ENCODE results near the gene SMPX.
A peak's percentile ranks its signal among the peaks of the same experiment; 100 is the strongest.

SMPX gene

GRCh38 chrX:21757960-21758359 is at the start of gene SMPX:
Gene SMPX, minus strand, starts transcription at chrX:21758116. Its CDS starts 3,826 bp downstream, at chrX:21754290.
- Histone ChIP-seq H3K9ac (ENCODE audit: insufficient read length) (no peak within 1 kb of the TSS), H3K36me3 (ENCODE audit: insufficient read depth, low read length) (no peaks in the 10 kb centered on the region), H3K4me3 (no peak within 1 kb of the TSS), H3K27ac (no peak within 1 kb of the TSS), H3K9me3 (ENCODE audit: low read depth, low read length) (no peaks in the 10 kb centered on the region)
- TF ChIP-seq FOXP2 (optimal IDR thresholded peaks at IDR 0.05; ENCODE audit: control extremely low read depth, extremely low read length, insufficient read depth) (no peak), EZH2 (IDR thresholded peaks at IDR 0.05) (no peak), POLR2AphosphoS5 (IDR thresholded peaks at IDR 0.05; ENCODE audit: borderline replicate concordance, low read depth, low read length) (no peak)
- DNase-seq (ENCODE audit: low read depth, low spot score): no peak

- DNase-seq (ENCODE audit: low read depth, low spot score): no peak
- TF ChIP-seq POLR2AphosphoS5 (IDR thresholded peaks at IDR 0.05; ENCODE audit: borderline replicate concordance, low read depth, low read length) (no peak), EZH2 (IDR thresholded peaks at IDR 0.05) (no peak), FOXP2 (optimal IDR thresholded peaks at IDR 0.05; ENCODE audit: control extremely low read depth, extremely low read length, insufficient read depth) (no peak)
Observed at GRCh38 chrX:21806691-21807090, 48.8 kb upstream of the SMPX start.

GRCh38 chrX:21802839-21803238 is 44.9 kb upstream of the SMPX start:
- H3K9me3 ChIP-seq (ENCODE audit: low read depth, low read length): no peaks in the 10 kb centered on the region
- no peak overlapping the region for H3K4me3 ChIP-seq
- DNase-seq (ENCODE audit: low read depth, low spot score): no peak
- no peak overlapping the region for H3K27ac ChIP-seq
- no peaks in the 10 kb centered on the region for H3K36me3 ChIP-seq (ENCODE audit: insufficient read depth, low read length)
- H3K9ac ChIP-seq (ENCODE audit: insufficient read length): no peak overlapping the region
- TF ChIP-seq FOXP2 (optimal IDR thresholded peaks at IDR 0.05; ENCODE audit: control extremely low read depth, extremely low read length, insufficient read depth): no peak
- TF ChIP-seq POLR2AphosphoS5 (IDR thresholded peaks at IDR 0.05; ENCODE audit: borderline replicate concordance, low read depth, low read length): no peak
- no peak for TF ChIP-seq EZH2 (IDR thresholded peaks at IDR 0.05)

More at GRCh38 chrX:21806691-21807090, 48.8 kb upstream of the SMPX start:
- Histone ChIP-seq H3K9ac (ENCODE audit: insufficient read length) (no peak overlapping the region), H3K36me3 (ENCODE audit: insufficient read depth, low read length) (no peaks in the 10 kb centered on the region), H3K9me3 (ENCODE audit: low read depth, low read length) (no peaks in the 10 kb centered on the region), H3K27ac (no peak overlapping the region), H3K4me3 (no peak overlapping the region)

GRCh38 chrX:21802054-21802670 is 44.2 kb upstream of the SMPX start:
- no peaks in the 10 kb centered on the region for H3K36me3 ChIP-seq (ENCODE audit: insufficient read depth, low read length)
- DNase-seq (ENCODE audit: low read depth, low spot score): no peak
- no peak overlapping the region for H3K9ac ChIP-seq (ENCODE audit: insufficient read length)
- no peaks in the 10 kb centered on the region for H3K9me3 ChIP-seq (ENCODE audit: low read depth, low read length)
- H3K4me3 ChIP-seq: no peak overlapping the region
- H3K27ac ChIP-seq: peak overlapping the region; percentile 11; the same call in 1 of the 2 replicates
- TF ChIP-seq EZH2 (IDR thresholded peaks at IDR 0.05): no peak
- TF ChIP-seq FOXP2 (optimal IDR thresholded peaks at IDR 0.05; ENCODE audit: control extremely low read depth, extremely low read length, insufficient read depth): no peak
- no peak for TF ChIP-seq POLR2AphosphoS5 (IDR thresholded peaks at IDR 0.05; ENCODE audit: borderline replicate concordance, low read depth, low read length)

GRCh38 chrX:21800344-21800770 is 42.4 kb upstream of the SMPX start:
- no peak for TF ChIP-seq EZH2 (IDR thresholded peaks at IDR 0.05)
- TF ChIP-seq POLR2AphosphoS5 (IDR thresholded peaks at IDR 0.05; ENCODE audit: borderline replicate concordance, low read depth, low read length): no peak
- Histone ChIP-seq H3K9ac (ENCODE audit: insufficient read length) (no peak overlapping the region), H3K36me3 (ENCODE audit: insufficient read depth, low read length) (no peaks in the 10 kb centered on the region), H3K9me3 (ENCODE audit: low read depth, low read length) (no peaks in the 10 kb centered on the region), H3K4me3 (no peak overlapping the region), H3K27ac (no peak overlapping the region)
- no peak for DNase-seq (ENCODE audit: low read depth, low spot score)

- no peak overlapping the region for H3K4me3 ChIP-seq
- H3K36me3 ChIP-seq (ENCODE audit: insufficient read depth, low read length): no peaks in the 10 kb centered on the region
- TF ChIP-seq FOXP2 (optimal IDR thresholded peaks at IDR 0.05; ENCODE audit: control extremely low read depth, extremely low read length, insufficient read depth) (no peak), EZH2 (IDR thresholded peaks at IDR 0.05) (no peak), POLR2AphosphoS5 (IDR thresholded peaks at IDR 0.05; ENCODE audit: borderline replicate concordance, low read depth, low read length) (no peak)
- no peaks in the 10 kb centered on the region for H3K9me3 ChIP-seq (ENCODE audit: low read depth, low read length)
- no peak overlapping the region for H3K9ac ChIP-seq (ENCODE audit: insufficient read length)
- H3K27ac ChIP-seq: no peak overlapping the region
- no peak for DNase-seq (ENCODE audit: low read depth, low spot score)
Observed at GRCh38 chrX:21799767-21800166, 41.9 kb upstream of the SMPX start.

- Histone ChIP-seq H3K9ac (ENCODE audit: insufficient read length) (no peak overlapping the region), H3K9me3 (ENCODE audit: low read depth, low read length) (no peaks in the 10 kb centered on the region), H3K27ac (no peak overlapping the region), H3K4me3 (no peak overlapping the region), H3K36me3 (ENCODE audit: insufficient read depth, low read length) (no peaks in the 10 kb centered on the region)
- no peak for DNase-seq (ENCODE audit: low read depth, low spot score)
- TF ChIP-seq POLR2AphosphoS5 (IDR thresholded peaks at IDR 0.05; ENCODE audit: borderline replicate concordance, low read depth, low read length): no peak
- no peak for TF ChIP-seq FOXP2 (optimal IDR thresholded peaks at IDR 0.05; ENCODE audit: control extremely low read depth, extremely low read length, insufficient read depth)
- TF ChIP-seq EZH2 (IDR thresholded peaks at IDR 0.05): no peak
Observed at GRCh38 chrX:21798677-21799219, 40.8 kb upstream of the SMPX start.

- H3K36me3 ChIP-seq (ENCODE audit: insufficient read depth, low read length): no peaks in the 10 kb centered on the region
- H3K4me3 ChIP-seq: no peak overlapping the region
- no peak for DNase-seq (ENCODE audit: low read depth, low spot score)
- H3K27ac ChIP-seq: no peak overlapping the region
- no peaks in the 10 kb centered on the region for H3K9me3 ChIP-seq (ENCODE audit: low read depth, low read length)
- H3K9ac ChIP-seq (ENCODE audit: insufficient read length): no peak overlapping the region
- TF ChIP-seq POLR2AphosphoS5 (IDR thresholded peaks at IDR 0.05; ENCODE audit: borderline replicate concordance, low read depth, low read length) (no peak), EZH2 (IDR thresholded peaks at IDR 0.05) (no peak), FOXP2 (optimal IDR thresholded peaks at IDR 0.05; ENCODE audit: control extremely low read depth, extremely low read length, insufficient read depth) (no peak)
Observed at GRCh38 chrX:21781976-21782375, 24.1 kb upstream of the SMPX start.

- no peak for TF ChIP-seq EZH2 (IDR thresholded peaks at IDR 0.05)
- TF ChIP-seq FOXP2 (optimal IDR thresholded peaks at IDR 0.05; ENCODE audit: control extremely low read depth, extremely low read length, insufficient read depth): no peak
- no peak for TF ChIP-seq POLR2AphosphoS5 (IDR thresholded peaks at IDR 0.05; ENCODE audit: borderline replicate concordance, low read depth, low read length)
- Histone ChIP-seq H3K36me3 (ENCODE audit: insufficient read depth, low read length) (no peaks in the 10 kb centered on the region), H3K4me3 (no peak overlapping the region), H3K27ac (no peak overlapping the region), H3K9me3 (ENCODE audit: low read depth, low read length) (no peaks in the 10 kb centered on the region), H3K9ac (ENCODE audit: insufficient read length) (no peak overlapping the region)
- DNase-seq (ENCODE audit: low read depth, low spot score): no peak
Observed at GRCh38 chrX:21781525-21781924, 23.6 kb upstream of the SMPX start.
